ENCODE measurements around the gene FAM241B. TPM values are rescaled to one million over a fixed set of nuclear protein-coding genes. Genes with fewer than 3 reads are reported as not detected.

The FAM241B gene
- total RNA-seq, 1 donor from 2014 or later = not detected

GRCh38 chr10:69665474-69666320, 35.6 kb downstream of the FAM241B start:
- DNase-seq (ENCODE audit: low spot score) = no peak

- DNase-seq (ENCODE audit: low spot score) = no peak
Measured at GRCh38 chr10:69666756-69667155, 36.7 kb downstream of the FAM241B start.

- no peak for DNase-seq (ENCODE audit: low spot score)
Measured at GRCh38 chr10:69668721-69669120, 38.7 kb downstream of the FAM241B start.

GRCh38 chr10:69669409-69669808, 39.4 kb downstream of the FAM241B start:
- DNase-seq (ENCODE audit: low spot score) = no peak

GRCh38 chr10:69673521-69673920, 43.5 kb downstream of the FAM241B start:
- no peak for DNase-seq (ENCODE audit: low spot score)

- no peak for DNase-seq (ENCODE audit: low spot score)
Measured at GRCh38 chr10:69674786-69675185, 44.7 kb downstream of the FAM241B start.

GRCh38 chr10:69676301-69676700, 46.3 kb downstream of the FAM241B start:
- DNase-seq (ENCODE audit: low spot score) = no peak

- no peak for DNase-seq (ENCODE audit: low spot score)
Measured at GRCh38 chr10:69677985-69678654, 48.1 kb downstream of the FAM241B start.

- no peak for DNase-seq (ENCODE audit: low spot score)
Measured at GRCh38 chr10:69679736-69680135, 49.7 kb downstream of the FAM241B start.

GRCh38 chr10:69680610-69681009, 50.6 kb downstream of the FAM241B start:
- DNase-seq (ENCODE audit: low spot score) = no peak

GRCh38 chr10:69681436-69681835, 51.4 kb downstream of the FAM241B start:
- DNase-seq (ENCODE audit: low spot score) = no peak

- no peak for DNase-seq (ENCODE audit: low spot score)
Measured at GRCh38 chr10:69682955-69683474, 53.0 kb downstream of the FAM241B start.

Other genes with a start within 250 kb of the FAM241B start
- gene TACR2, start 213.3 kb upstream of the FAM241B start, total RNA-seq (ENCODE audit: insufficient read depth, low replicate concordance) = 7.9 TPM
- gene TSPAN15, start 178.8 kb upstream of the FAM241B start, total RNA-seq (ENCODE audit: insufficient read depth, low replicate concordance) = 48.9 TPM
- gene NEUROG3, start 56.8 kb upstream of the FAM241B start, total RNA-seq (ENCODE audit: insufficient read depth, low replicate concordance) = 0.48 TPM
- 18.3 TPM for gene COL13A1, start 171.7 kb downstream of the FAM241B start, total RNA-seq (ENCODE audit: insufficient read depth, low replicate concordance)